Colonic mucosa (tissue), 4 donors: ENCODE data around the gene TRNT1. TPM values are rescaled to one million over a fixed set of nuclear protein-coding genes. Genes with fewer than 3 reads are reported as not detected.

ENCODE experiments used
- DNase-seq: peaks from one replicate; pipeline ENCODE4 v3.0.0-alpha.2; 2020
- H3K27ac ChIP-seq: fragments of 200-600 bp; one replicate; pipeline ENCODE4 v1.8.0; 2021
- H3K27me3 ChIP-seq: fragments of 200-600 bp; one replicate; pipeline ENCODE4 v1.8.0; 2021
- H3K36me3 ChIP-seq: fragments of 200-600 bp; one replicate; pipeline ENCODE4 v1.8.0; 2021
- H3K4me1 ChIP-seq: fragments of 200-600 bp; one replicate; pipeline ENCODE4 v1.8.0; 2021; ENCODE audit warnings: mild to moderate bottlenecking
- H3K4me3 ChIP-seq: fragments of 200-600 bp; one replicate; pipeline ENCODE4 v1.8.0; 2021
- H3K9ac ChIP-seq, 2 donors: one replicate each; pipeline ENCODE4 v1.7.0; 2013; ENCODE audit warnings: control low read depth in 2 of 2, low read depth in 2 of 2, low read length in 2 of 2
- H3K9me3 ChIP-seq: fragments of 200-600 bp; one replicate; pipeline ENCODE4 v1.8.0; 2021
- intact Hi-C: fragments of 100-400 bp; cut with DNase I; formaldehyde crosslinking; loops from one replicate; pipeline ENCODE4 v1.14.1; 2022
- total RNA-seq, 2 donors: library from RNA; stranded (reverse); fragmentation: NEBNext Ultra II Directional in 1 of 2; extraction: Animal tissue kit (Norgen Biotek cat#: 25700) in 1 of 2; gene quantifications; one replicate each; pipeline ENCODE4 v1.2.1, GENCODE V29; 2021
- TF ChIP-seq, protein P1 (sequence below): fragments of 200-600 bp; IDR thresholded peaks from one replicate; pipeline ENCODE4 v1.8.0; 2022; ENCODE audit warnings: antibody characterized with exemption, mild to moderate bottlenecking
- donor health status: healthy.
- donor health status: DM: no; HTN: no; CAD: no.
- donor health status: DM: no; HTN: no; CAD: no.

TRNT1 gene
- total RNA-seq, 2 donors from 2014 or later: 15.7 to 26.8 TPM

DNA sequence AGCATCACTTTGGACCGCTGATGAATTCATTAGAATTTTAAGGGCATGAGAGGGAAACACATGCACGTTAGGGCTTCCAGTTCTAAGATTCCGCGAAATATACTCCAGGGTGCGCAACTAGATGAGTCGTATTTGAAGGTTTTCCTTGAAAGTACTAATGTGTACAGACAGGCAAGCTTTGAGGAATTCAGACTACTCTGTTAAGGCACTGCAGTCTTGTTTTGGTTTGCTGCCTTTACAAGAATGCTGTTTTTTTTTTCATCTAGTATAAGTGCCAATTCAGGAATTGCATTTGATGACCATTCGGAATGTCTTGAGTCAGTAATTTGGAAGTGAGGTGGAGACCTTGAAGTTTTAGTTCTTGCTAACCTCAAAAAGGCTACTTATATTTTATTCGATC is 19.1 kb downstream of the TRNT1 start:
- TF ChIP-seq, protein P1, sequence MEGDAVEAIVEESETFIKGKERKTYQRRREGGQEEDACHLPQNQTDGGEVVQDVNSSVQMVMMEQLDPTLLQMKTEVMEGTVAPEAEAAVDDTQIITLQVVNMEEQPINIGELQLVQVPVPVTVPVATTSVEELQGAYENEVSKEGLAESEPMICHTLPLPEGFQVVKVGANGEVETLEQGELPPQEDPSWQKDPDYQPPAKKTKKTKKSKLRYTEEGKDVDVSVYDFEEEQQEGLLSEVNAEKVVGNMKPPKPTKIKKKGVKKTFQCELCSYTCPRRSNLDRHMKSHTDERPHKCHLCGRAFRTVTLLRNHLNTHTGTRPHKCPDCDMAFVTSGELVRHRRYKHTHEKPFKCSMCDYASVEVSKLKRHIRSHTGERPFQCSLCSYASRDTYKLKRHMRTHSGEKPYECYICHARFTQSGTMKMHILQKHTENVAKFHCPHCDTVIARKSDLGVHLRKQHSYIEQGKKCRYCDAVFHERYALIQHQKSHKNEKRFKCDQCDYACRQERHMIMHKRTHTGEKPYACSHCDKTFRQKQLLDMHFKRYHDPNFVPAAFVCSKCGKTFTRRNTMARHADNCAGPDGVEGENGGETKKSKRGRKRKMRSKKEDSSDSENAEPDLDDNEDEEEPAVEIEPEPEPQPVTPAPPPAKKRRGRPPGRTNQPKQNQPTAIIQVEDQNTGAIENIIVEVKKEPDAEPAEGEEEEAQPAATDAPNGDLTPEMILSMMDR: no peak
- intact Hi-C loops: no loop called here
- H3K36me3 ChIP-seq: peaks cover 13% of the 10 kb centered on the region

DNA sequence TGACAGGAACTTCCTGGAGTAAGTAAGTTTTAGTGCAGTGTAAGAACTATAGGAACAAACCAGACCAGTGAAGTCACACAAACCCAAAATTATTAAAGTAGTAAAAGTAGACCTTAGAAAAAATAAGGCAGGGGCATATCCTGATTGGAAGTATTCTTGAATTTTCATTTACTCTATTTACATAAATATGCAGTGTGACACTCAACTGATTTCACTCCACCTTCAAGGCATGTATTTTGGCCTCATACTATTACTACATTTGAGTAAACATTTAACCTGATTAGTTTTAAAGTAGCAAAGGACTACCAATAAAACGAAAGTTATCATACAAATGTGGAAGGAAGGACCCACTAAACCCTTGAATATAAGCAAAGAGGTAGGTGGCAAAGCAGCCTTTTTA is 22.8 kb downstream of the TRNT1 start:
- no peak for DNase-seq
- H3K36me3 ChIP-seq: peaks cover 8% of the 10 kb centered on the region
- intact Hi-C loops: no loop called here
- TF ChIP-seq, protein P1: no peak
- H3K27me3 ChIP-seq: no peaks in the 10 kb centered on the region
- H3K27ac ChIP-seq: no peak overlapping the region
- H3K9me3 ChIP-seq: no peaks in the 10 kb centered on the region
- no peaks in the 10 kb centered on the region for H3K4me1 ChIP-seq
- H3K9ac ChIP-seq: no peak overlapping the region
- no peak overlapping the region for H3K4me3 ChIP-seq

More for the DNA sequence above, 19.1 kb downstream of the TRNT1 start:
- no peak for DNase-seq
- Histone ChIP-seq H3K9me3 (no peaks in the 10 kb centered on the region), H3K27ac (no peak overlapping the region), H3K4me1 (no peaks in the 10 kb centered on the region), H3K27me3 (no peaks in the 10 kb centered on the region), H3K9ac (no peak overlapping the region), H3K4me3 (no peak overlapping the region)

DNA sequence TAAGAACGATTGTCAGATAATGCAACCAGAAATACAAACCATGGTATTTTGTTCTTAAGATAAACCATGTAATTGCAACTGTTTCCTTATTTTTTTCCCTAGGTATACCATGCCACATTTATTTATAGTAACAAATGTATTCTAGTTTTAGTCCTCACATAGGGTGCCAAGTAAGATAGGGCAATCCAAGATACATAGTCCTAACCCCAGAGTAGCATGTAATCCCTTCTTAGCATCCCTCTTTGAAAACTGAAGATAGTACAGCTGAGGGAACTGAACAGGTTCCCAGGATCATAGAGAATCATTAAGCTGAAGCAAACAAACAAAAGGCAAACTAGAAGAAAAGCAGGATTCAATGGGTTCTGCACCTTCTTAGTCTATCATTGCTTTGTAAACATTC is 24.8 kb downstream of the TRNT1 start:
- TF ChIP-seq, protein P1: no peak
- no peaks in the 10 kb centered on the region for H3K9me3 ChIP-seq
- no peak overlapping the region for H3K27ac ChIP-seq
- H3K27me3 ChIP-seq: no peaks in the 10 kb centered on the region
- intact Hi-C loops: no loop called here
- DNase-seq: no peak
- no peak overlapping the region for H3K9ac ChIP-seq
- no peaks in the 10 kb centered on the region for H3K4me1 ChIP-seq
- no peak overlapping the region for H3K4me3 ChIP-seq
- peaks cover 12% of the 10 kb centered on the region for H3K36me3 ChIP-seq

DNA sequence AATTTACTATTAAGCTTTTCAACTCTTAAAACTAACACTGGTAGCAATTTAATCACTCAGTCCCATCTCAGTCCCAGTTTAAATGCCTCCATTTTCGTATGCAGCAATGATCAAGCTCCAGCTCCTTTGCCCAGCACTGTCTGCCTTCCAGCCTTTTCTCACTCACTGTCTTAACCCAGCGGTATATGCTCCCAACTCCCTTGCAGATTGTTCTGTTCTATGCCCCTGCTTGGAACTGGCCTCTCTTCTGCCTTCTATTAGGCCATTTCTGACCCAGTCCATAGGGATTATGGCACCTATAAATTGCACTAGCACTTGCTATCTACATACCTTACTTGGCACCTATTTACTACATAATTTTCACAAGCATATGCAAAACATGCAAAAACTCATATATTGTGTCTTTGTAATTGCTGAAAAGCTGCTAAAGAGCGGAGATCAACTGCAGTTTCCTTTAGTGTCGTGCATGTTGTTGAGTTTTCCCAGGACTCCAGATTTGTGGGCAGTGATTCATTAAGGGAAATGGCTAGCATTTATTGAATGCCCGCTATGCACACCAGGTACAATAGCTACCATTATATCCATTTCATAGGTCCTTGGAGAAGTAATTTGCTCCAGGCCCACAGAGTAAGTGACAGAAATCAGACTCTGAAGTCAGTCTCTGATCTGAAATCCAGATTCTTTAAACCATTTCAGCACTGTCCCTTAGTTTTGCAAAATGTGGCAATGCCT is 28.3 kb downstream of the TRNT1 start:
- no peak overlapping the region for H3K9ac ChIP-seq
- no peaks in the 10 kb centered on the region for H3K9me3 ChIP-seq
- no peak for DNase-seq
- no peak overlapping the region for H3K27ac ChIP-seq
- no peaks in the 10 kb centered on the region for H3K4me1 ChIP-seq
- no peak overlapping the region for H3K4me3 ChIP-seq
- TF ChIP-seq, protein P1: no peak
- peaks cover 8% of the 10 kb centered on the region for H3K36me3 ChIP-seq
- intact Hi-C loops: no loop called here
- H3K27me3 ChIP-seq: no peaks in the 10 kb centered on the region

DNA sequence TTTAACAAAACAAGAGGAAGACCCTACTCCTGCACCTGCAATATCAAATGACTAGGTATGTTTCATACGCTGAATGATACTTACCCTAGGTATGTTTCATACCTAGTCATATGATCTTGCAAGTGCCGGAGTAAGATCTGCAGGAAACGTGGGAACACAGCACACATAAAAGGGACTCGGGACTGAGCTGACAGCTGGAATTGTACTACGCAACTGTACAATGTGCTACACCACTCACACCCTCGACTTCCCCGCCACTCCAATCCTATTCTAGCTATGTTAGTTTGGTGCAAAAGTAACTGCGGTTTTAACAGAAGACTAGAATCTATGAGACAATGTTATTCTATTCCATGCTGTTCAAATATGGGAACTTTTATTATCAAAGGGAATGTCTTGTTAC is 30.7 kb downstream of the TRNT1 start:
- DNase-seq: no peak
- intact Hi-C loops: no loop called here
- no peaks in the 10 kb centered on the region for H3K27me3 ChIP-seq

More for the DNA sequence above, 30.7 kb downstream of the TRNT1 start:
- TF ChIP-seq, protein P1: no peak
- no peak overlapping the region for H3K9ac ChIP-seq
- H3K36me3 ChIP-seq: peaks cover 8% of the 10 kb centered on the region
- no peaks in the 10 kb centered on the region for H3K9me3 ChIP-seq
- no peak overlapping the region for H3K4me3 ChIP-seq
- H3K4me1 ChIP-seq: no peaks in the 10 kb centered on the region
- H3K27ac ChIP-seq: no peak overlapping the region
